Neural crest cell (in vitro differentiated cells): ENCODE measurements around the gene CLECL1. TPM values are rescaled to one million over a fixed set of nuclear protein-coding genes. Genes with fewer than 3 reads are reported as not detected.

Experiments used
- DNase-seq: peaks from one replicate; pipeline ENCODE4 v3.0.0; 2021; ENCODE audit warnings: low read depth, mixed read lengths, low spot score
- H3K27ac Mint-ChIP-seq: one replicate; pipeline ENCODE4 v1.8.0; 2021; ENCODE audit warnings: mild to moderate bottlenecking, mixed read lengths; ENCODE audit not compliant: unreplicated experiment
- H3K27me3 Mint-ChIP-seq: 2 replicates; pipeline ENCODE4 v1.8.0; 2021; ENCODE audit warnings: low read depth, mild to moderate bottlenecking, mixed read lengths
- H3K36me3 Mint-ChIP-seq: 2 replicates; pipeline ENCODE4 v1.8.0; 2021; ENCODE audit warnings: low read depth, mild to moderate bottlenecking, mixed read lengths
- H3K4me1 Mint-ChIP-seq: 2 replicates; pipeline ENCODE4 v1.8.0; 2021; ENCODE audit warnings: mixed read lengths
- H3K4me3 Mint-ChIP-seq: one replicate; pipeline ENCODE4 v1.8.0; 2021; ENCODE audit warnings: mild to moderate bottlenecking, mixed read lengths
- H3K9me3 Mint-ChIP-seq: 2 replicates; pipeline ENCODE4 v1.8.0; 2021; ENCODE audit warnings: mixed read lengths
- CTCF ChIP-seq: fragments of 200-600 bp; sonication (generic); conservative IDR thresholded peaks from 2 replicates; pipeline ENCODE4 v1.5.0; 2021; ENCODE audit warnings: antibody characterized with exemption, mild to moderate bottlenecking
- total RNA-seq: library from RNA; stranded (reverse); gene quantifications from 2 replicates; pipeline ENCODE4 v1.2.1, GENCODE V29; 2021

The CLECL1 gene
- total RNA-seq, 1 donor from 2014 or later: not detected

- H3K27me3 Mint-ChIP-seq: no peaks in the 10 kb centered on the region
- TF ChIP-seq CTCF: no peak
- no peaks in the 10 kb centered on the region for H3K9me3 Mint-ChIP-seq
- no peak for DNase-seq
- H3K4me1 Mint-ChIP-seq: no peaks in the 10 kb centered on the region
- H3K4me3 Mint-ChIP-seq: no peak overlapping the region
- H3K36me3 Mint-ChIP-seq: no peaks in the 10 kb centered on the region
- H3K27ac Mint-ChIP-seq: no peak overlapping the region
These were observed 2.7 kb upstream of the CLECL1 start for GRCh38 chr12:9735601-9736000.

GRCh38 chr12:9731797-9732196 is 1.1 kb downstream of the CLECL1 start:
- H3K27ac Mint-ChIP-seq: no peak overlapping the region
- TF ChIP-seq CTCF: no peak
- H3K27me3 Mint-ChIP-seq: no peaks in the 10 kb centered on the region
- no peaks in the 10 kb centered on the region for H3K9me3 Mint-ChIP-seq
- no peak overlapping the region for H3K4me3 Mint-ChIP-seq
- H3K4me1 Mint-ChIP-seq: no peaks in the 10 kb centered on the region
- DNase-seq: no peak
- no peaks in the 10 kb centered on the region for H3K36me3 Mint-ChIP-seq

GRCh38 chr12:9731393-9731792 is 1.5 kb downstream of the CLECL1 start:
- Mint-ChIP-seq H3K4me1 (no peaks in the 10 kb centered on the region), H3K4me3 (no peak overlapping the region), H3K9me3 (no peaks in the 10 kb centered on the region), H3K36me3 (no peaks in the 10 kb centered on the region), H3K27me3 (no peaks in the 10 kb centered on the region), H3K27ac (no peak overlapping the region)
- no peak for TF ChIP-seq CTCF
- no peak for DNase-seq

DNA sequence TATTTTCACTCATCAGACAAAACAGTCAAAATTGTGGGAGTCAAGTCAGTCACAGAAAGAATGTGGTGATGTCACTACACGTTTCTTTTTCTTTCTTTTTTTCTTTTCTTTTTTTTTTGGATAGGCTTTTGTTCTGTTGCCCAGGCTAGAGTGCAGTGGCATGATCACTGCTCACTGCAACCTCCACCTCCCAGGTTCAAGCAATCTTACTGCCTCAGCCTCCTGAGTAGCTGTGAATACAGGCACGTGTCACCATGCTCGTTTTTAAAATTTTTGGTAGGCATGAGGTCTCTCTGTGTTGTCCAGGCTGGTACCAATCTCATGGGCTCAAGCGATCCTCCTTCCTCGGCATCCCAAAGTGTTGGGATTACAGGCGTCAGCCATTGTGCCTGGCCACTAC is 2.3 kb downstream of the CLECL1 start:
- Mint-ChIP-seq H3K36me3 (no peaks in the 10 kb centered on the region), H3K9me3 (no peaks in the 10 kb centered on the region), H3K4me3 (no peak overlapping the region), H3K27me3 (no peaks in the 10 kb centered on the region), H3K27ac (no peak overlapping the region), H3K4me1 (no peaks in the 10 kb centered on the region)
- TF ChIP-seq CTCF: no peak
- no peak for DNase-seq

GRCh38 chr12:9730011-9730410 is 2.9 kb downstream of the CLECL1 start:
- no peaks in the 10 kb centered on the region for H3K27me3 Mint-ChIP-seq
- H3K27ac Mint-ChIP-seq: no peak overlapping the region
- H3K4me1 Mint-ChIP-seq: no peaks in the 10 kb centered on the region
- H3K9me3 Mint-ChIP-seq: no peaks in the 10 kb centered on the region
- no peak overlapping the region for H3K4me3 Mint-ChIP-seq
- no peak for TF ChIP-seq CTCF
- no peaks in the 10 kb centered on the region for H3K36me3 Mint-ChIP-seq
- DNase-seq: no peak

- no peaks in the 10 kb centered on the region for H3K4me1 Mint-ChIP-seq
These were observed 3.8 kb downstream of the CLECL1 start for GRCh38 chr12:9729082-9729481.

More at GRCh38 chr12:9729082-9729481, 3.8 kb downstream of the CLECL1 start:
- no peak for TF ChIP-seq CTCF
- Mint-ChIP-seq H3K9me3 (no peaks in the 10 kb centered on the region), H3K4me3 (no peak overlapping the region), H3K27me3 (no peaks in the 10 kb centered on the region), H3K27ac (no peak overlapping the region), H3K36me3 (no peaks in the 10 kb centered on the region)
- DNase-seq: no peak
